IMR-90 (cell line): ENCODE data around the gene NAMPT. TPM values are rescaled to one million over a fixed set of nuclear protein-coding genes. Genes with fewer than 3 reads are reported as not detected.

Experiments used
- ATAC-seq: fragments of 200-7000 bp; cut with Tn5 transposase; 2 replicates; pipeline ENCODE4 v1.9.1; 2020; ENCODE audit warnings: low read depth, mild to moderate bottlenecking, moderate library complexity
- BruUV-seq: library from RNA; stranded (reverse); fragments of 400-500 nt; replicated peaks from 2 replicates; lab custom pipeline; 2021; lab: Mats Ljungman, UMichigan
- CTCF ChIA-PET: fragments of 300-600 bp; formaldehyde crosslinking; extraction: SDS; loops from one replicate; lab custom pipeline; 2021; ENCODE audit warnings: antibody characterized with exemption; lab: Yijun Ruan, JAX
- POLR2A ChIA-PET: fragments of 300-600 bp; sonication (Branson Sonifier 250); formaldehyde crosslinking; loops from one replicate; lab custom pipeline; 2022; ENCODE audit warnings: antibody characterized with exemption; ENCODE audit not compliant: unreplicated experiment; lab: Charles Lee
- DNase-seq: peaks from one replicate; pipeline ENCODE4 v3.0.0; 2013
- H2AFZ ChIP-seq: replicated peaks from 2 replicates; pipeline ENCODE3; 2013; ENCODE audit warnings: low read length, mild to moderate bottlenecking; ENCODE audit not compliant: poor library complexity
- H2AK5ac ChIP-seq: 2 replicates; pipeline ENCODE4 v1.6.1; 2013; ENCODE audit warnings: low read depth, low read length, inconsistent platforms
- H2AK9ac ChIP-seq: replicated peaks from 2 replicates; pipeline ENCODE3; 2013; ENCODE audit warnings: mild to moderate bottlenecking, low read depth, low read length, moderate library complexity; ENCODE audit not compliant: poor library complexity
- H2BK120ac ChIP-seq: 2 replicates; pipeline ENCODE4 v1.6.1; 2013; ENCODE audit warnings: low read depth, low read length, inconsistent platforms
- H2BK15ac ChIP-seq: 3 replicates; pipeline ENCODE4 v1.6.1; 2013; ENCODE audit warnings: low read depth, low read length, inconsistent platforms
- H2BK20ac ChIP-seq: 2 replicates; pipeline ENCODE4 v1.6.1; 2013; ENCODE audit warnings: low read depth, mild to moderate bottlenecking, inconsistent platforms, low read length, moderate library complexity
- H2BK5ac ChIP-seq: 2 replicates; pipeline ENCODE4 v1.6.1; 2013; ENCODE audit warnings: mild to moderate bottlenecking, low read depth, low read length, inconsistent platforms; ENCODE audit not compliant: poor library complexity, severe bottlenecking
- H3K14ac ChIP-seq: replicated peaks from 2 replicates; pipeline ENCODE4 v1.6.1; 2013; ENCODE audit warnings: low read depth, low read length, inconsistent platforms
- H3K18ac ChIP-seq: 2 replicates; pipeline ENCODE4 v1.6.1; 2013; ENCODE audit warnings: low read depth, low read length, control low read depth
- H3K23ac ChIP-seq: 2 replicates; pipeline ENCODE4 v1.6.1; 2013; ENCODE audit warnings: low read depth, low read length, inconsistent platforms
- H3K27ac ChIP-seq: 2 replicates; pipeline ENCODE4 v1.5.1; 2013; ENCODE audit warnings: mild to moderate bottlenecking, control low read depth, low read length; ENCODE audit not compliant: insufficient read depth
- H3K27me3 ChIP-seq: 2 replicates; pipeline ENCODE4 v1.6.1; 2013; ENCODE audit warnings: low read length; ENCODE audit not compliant: control insufficient read depth, insufficient read depth
- H3K36me3 ChIP-seq: 2 replicates; pipeline ENCODE4 v1.6.1; 2013; ENCODE audit warnings: low read length, mixed read lengths; ENCODE audit not compliant: control insufficient read depth, insufficient read depth
- H3K4ac ChIP-seq: 2 replicates; pipeline ENCODE4 v1.6.1; 2013; ENCODE audit warnings: low read depth, low read length, inconsistent platforms
- H3K4me1 ChIP-seq: 2 replicates; pipeline ENCODE4 v1.6.1; 2013; ENCODE audit warnings: low read length, mixed read lengths; ENCODE audit not compliant: control insufficient read depth, insufficient read depth
- H3K4me2 ChIP-seq: 2 replicates; pipeline ENCODE4 v1.6.1; 2013; ENCODE audit warnings: low read depth, mild to moderate bottlenecking, control low read depth, low read length, moderate library complexity
- H3K4me3 ChIP-seq: 2 replicates; pipeline ENCODE4 v1.5.1; 2013; ENCODE audit warnings: low read depth, mild to moderate bottlenecking, control low read depth, low read length, moderate library complexity; ENCODE audit not compliant: insufficient read depth
- H3K56ac ChIP-seq: 2 replicates; pipeline ENCODE4 v1.6.1; 2013; ENCODE audit warnings: low read length, inconsistent platforms; ENCODE audit not compliant: insufficient read depth; ENCODE audit errors: extremely low read depth
- H3K79me1 ChIP-seq, 2 experiments: 2 replicates each; pipeline ENCODE4 v1.6.1; 2013; ENCODE audit warnings: low read length in 2 of 2, inconsistent platforms in 1 of 2, low read depth in 1 of 2
- H3K9ac ChIP-seq: 2 replicates; pipeline ENCODE4 v1.6.1; 2013; ENCODE audit warnings: low read depth, low read length, control low read depth
- H3K9me1 ChIP-seq: 2 replicates; pipeline ENCODE4 v1.6.1; 2013; ENCODE audit warnings: low read length, inconsistent platforms; ENCODE audit not compliant: insufficient read depth
- H3K9me3 ChIP-seq: 2 replicates; pipeline ENCODE4 v1.6.1; 2013; ENCODE audit warnings: low read length; ENCODE audit not compliant: control insufficient read depth, insufficient read depth
- H4K20me1 ChIP-seq: 2 replicates; pipeline ENCODE4 v1.6.1; 2013; ENCODE audit warnings: low read length, inconsistent platforms; ENCODE audit not compliant: insufficient read depth
- H4K5ac ChIP-seq: 2 replicates; pipeline ENCODE4 v1.6.1; 2013; ENCODE audit warnings: mild to moderate bottlenecking, low read depth, low read length, control low read depth
- H4K8ac ChIP-seq, 2 experiments: 2 replicates each; pipeline ENCODE4 v1.6.1; 2013; ENCODE audit warnings: low read depth in 2 of 2, low read length in 2 of 2, control low read depth in 1 of 2, inconsistent platforms in 1 of 2
- H4K91ac ChIP-seq: 2 replicates; pipeline ENCODE4 v1.6.1; 2013; ENCODE audit warnings: low read depth, low read length, inconsistent platforms; ENCODE audit not compliant: insufficient read depth
- BHLHE40 ChIP-seq: fragments of 150-350 bp; IDR thresholded peaks from 2 replicates; pipeline ENCODE4 v1.6.1; 2016; ENCODE audit warnings: mild to moderate bottlenecking, low read depth, low read length
- CEBPB ChIP-seq: IDR thresholded peaks from 2 replicates; pipeline ENCODE4 v1.6.1; 2012; ENCODE audit warnings: low read depth, low read length, improper control_type of control experiment
- CHD1 ChIP-seq: IDR thresholded peaks from 2 replicates; pipeline ENCODE4 v1.6.1; 2012; ENCODE audit warnings: low read depth, low read length, improper control_type of control experiment
- CTCF ChIP-seq: conservative IDR thresholded peaks from 2 replicates; pipeline ENCODE4 v1.5.1; 2012; ENCODE audit warnings: mild to moderate bottlenecking, low read depth, low read length, improper control_type of control experiment
- ELK1 ChIP-seq: fragments of 150-350 bp; IDR thresholded peaks from 2 replicates; pipeline ENCODE4 v1.6.1; 2016; ENCODE audit warnings: low read depth, mild to moderate bottlenecking, low read length, moderate library complexity, borderline replicate concordance
- FOS ChIP-seq: fragments of 150-350 bp; IDR thresholded peaks from 2 replicates; pipeline ENCODE4 v1.6.1; 2016; ENCODE audit warnings: low read depth, low read length
- MAFK ChIP-seq: IDR thresholded peaks from 2 replicates; pipeline ENCODE4 v1.6.1; 2012; ENCODE audit warnings: low read depth, low read length, improper control_type of control experiment
- MAZ ChIP-seq: IDR thresholded peaks from 2 replicates; pipeline ENCODE4 v1.6.1; 2012; ENCODE audit warnings: low read depth, mild to moderate bottlenecking, low read length, improper control_type of control experiment, moderate library complexity, borderline replicate concordance
- MXI1 ChIP-seq: IDR thresholded peaks from 2 replicates; pipeline ENCODE4 v1.6.1; 2012; ENCODE audit warnings: low read depth, mild to moderate bottlenecking, low read length, moderate library complexity, borderline replicate concordance
- NFE2L2 ChIP-seq: fragments of 150-350 bp; IDR thresholded peaks from 2 replicates; pipeline ENCODE4 v1.6.1; 2016; ENCODE audit warnings: low read depth, mild to moderate bottlenecking, low read length
- POLR2A ChIP-seq: IDR thresholded peaks from 2 replicates; pipeline ENCODE4 v1.6.1; 2012; ENCODE audit warnings: mild to moderate bottlenecking, low read depth, low read length
- RAD21 ChIP-seq: IDR thresholded peaks from 2 replicates; pipeline ENCODE4 v1.6.1; 2012; ENCODE audit warnings: low read length, improper control_type of control experiment
- RCOR1 ChIP-seq: IDR thresholded peaks from 2 replicates; pipeline ENCODE4 v1.6.1; 2012; ENCODE audit warnings: mild to moderate bottlenecking, low read length, improper control_type of control experiment; ENCODE audit not compliant: insufficient replicate concordance
- RFX5 ChIP-seq: IDR thresholded peaks from 2 replicates; pipeline ENCODE4 v1.8.0; 2012; ENCODE audit warnings: low read depth, mild to moderate bottlenecking, low read length, moderate library complexity
- SMC3 ChIP-seq: fragments of 150-350 bp; IDR thresholded peaks from 2 replicates; pipeline ENCODE4 v1.6.1; 2016; ENCODE audit warnings: low read depth, mild to moderate bottlenecking, antibody characterized with exemption, low read length, moderate library complexity
- USF2 ChIP-seq: fragments of 150-350 bp; IDR thresholded peaks from 2 replicates; pipeline ENCODE4 v1.6.1; 2017; ENCODE audit warnings: mild to moderate bottlenecking, antibody characterized with exemption, low read length, low read depth
- WGBS, 2 experiments: methylation state at CpG; one replicate each; pipeline versions ENCODE4 v1.1.5 to v1.1.7; 2013; ENCODE audit warnings: missing lambda C conversion rate in 2 of 2; ENCODE audit not compliant: insufficient read length in 1 of 2; ENCODE audit errors: extremely low coverage in 2 of 2; 5-methylcytosine and 5-hydroxymethylcytosine counted together
- dilution Hi-C: fragments of 300-500 bp; cut with HindIII; formaldehyde crosslinking; loops from one replicate; pipeline ENCODE4 v1.14.3; 2018; ENCODE audit warnings: low sequenced_read_pairs; ENCODE audit not compliant: unreplicated experiment
- in situ Hi-C: fragments of 300-500 bp; cut with MboI; formaldehyde crosslinking; loops from 3 replicates; pipeline ENCODE4 v1.14.3; 2019; ENCODE audit warnings: low sequenced_read_pairs, inconsistent platforms, mixed read lengths
- intact Hi-C: fragments of 100-400 bp; cut with micrococcal nuclease; formaldehyde crosslinking; loops from 2 replicates; pipeline ENCODE4 v1.10.0; 2022
- polyA plus RNA-seq, 3 experiments: library from polyadenylated mRNA; depleted of rRNA; stranded (reverse); fragments of >200 nt; gene quantifications; 2 replicates each; pipeline ENCODE4 v1.2.3, GENCODE V29; 2012; ENCODE audit warnings: low replicate concordance in 1 of 3
- total RNA-seq: library from RNA; depleted of rRNA; stranded (reverse); fragments of >200 nt; gene quantifications from 2 replicates; pipeline ENCODE4 v1.2.3, GENCODE V29; 2012

The NAMPT gene
- total and polyA plus RNA-seq, 2 of the 4 experiments (the other 2 are of a cell fraction) = 13.3 to 31.7 TPM

- CTCF ChIA-PET = no interaction called here
Measured at GRCh38 chr7:106304568-106304967, 19.8 kb upstream of the NAMPT start.

More at GRCh38 chr7:106304568-106304967, 19.8 kb upstream of the NAMPT start:
- Histone ChIP-seq H4K20me1 (no peaks in the 10 kb centered on the region), H2AK9ac (no peak overlapping the region), H2BK120ac (no peak overlapping the region), H3K27me3 (peaks cover 7% of the 10 kb centered on the region), H2AFZ (no peak overlapping the region), H4K5ac (no peak overlapping the region), H4K8ac (no peak overlapping the region), H3K4me1 (no peaks in the 10 kb centered on the region), H4K91ac (no peak overlapping the region), H3K18ac (no peak overlapping the region), H3K27ac (no peak overlapping the region), H2BK20ac (no peak overlapping the region), H2AK5ac (no peak overlapping the region), H3K4me2 (no peak overlapping the region), H3K79me1 (no peaks in the 10 kb centered on the region), H3K23ac (no peak overlapping the region), H3K56ac (no peak overlapping the region), H3K14ac (no peak overlapping the region), H3K36me3 (no peaks in the 10 kb centered on the region), H3K9me3 (peaks cover 7% of the 10 kb centered on the region; the same call in 1 of the 2 replicates), H3K9me1 (no peaks in the 10 kb centered on the region), H2BK5ac (no peak overlapping the region), H3K4ac (no peak overlapping the region), H2BK15ac (no peak overlapping the region), H3K4me3 (no peak overlapping the region), H3K9ac (no peak overlapping the region)
- intact Hi-C loops (no loop called here), dilution Hi-C loops (no loop called here), in situ Hi-C loops (no loop called here)
- no peak for DNase-seq
- ATAC-seq = no peak
- POLR2A ChIA-PET = no interaction called here
- 100% methylated on average over 1 of the region's 2 CpGs; no CpG with 5 or more reads in 1 of the 2 experiments for WGBS, 2 experiments
- BruUV-seq = no TSS peak
- TF ChIP-seq RCOR1 (no peak), NFE2L2 (no peak), MAFK (no peak), RAD21 (no peak), CTCF (no peak), POLR2A (no peak), MAZ (no peak), ELK1 (no peak), USF2 (no peak), RFX5 (no peak), CEBPB (no peak), FOS (no peak), BHLHE40 (no peak), SMC3 (no peak), CHD1 (no peak), MXI1 (no peak)
